Measurements from ENCODE around the gene PPP1R2. TPM values are rescaled to one million over a fixed set of nuclear protein-coding genes. Genes with fewer than 3 reads are reported as not detected.

The PPP1R2 gene
- polyA plus RNA-seq, 1 of the 3 experiments (the other 2 are of a cell fraction) = 8.1 TPM

DNA sequence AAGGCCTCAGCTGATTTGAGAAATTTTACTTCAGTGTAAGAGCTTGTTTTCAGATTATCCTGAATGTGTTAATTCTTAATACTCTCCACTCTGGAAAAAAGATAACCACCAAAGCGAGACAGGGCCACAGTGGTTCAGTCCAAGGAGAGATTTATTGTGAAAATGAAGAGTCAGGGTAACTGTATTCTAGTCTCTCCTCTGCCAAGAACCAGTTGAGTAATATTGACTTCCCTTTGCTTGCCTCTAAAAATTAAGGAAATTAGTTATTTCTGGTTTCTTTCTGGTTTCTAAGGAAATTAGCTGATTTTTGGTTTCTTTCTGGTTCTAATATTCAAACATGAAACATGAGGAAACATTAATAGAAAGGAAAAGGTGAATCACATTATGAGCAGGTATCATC lies 34.9 kb downstream of the PPP1R2 start:
- DNase-seq = no peak
- no peak overlapping the region for H3K27ac ChIP-seq (ENCODE audit: low read depth in 2 of 2, low read length in 1 of 2)
- H3K36me3 ChIP-seq (replicated peaks in 1 of 2; ENCODE audit: control insufficient read depth in 1 of 2, insufficient read depth in 2 of 2, low read length in 1 of 2) = peaks cover under 1 to 7% of the 10 kb centered on the region in 2 experiments
- 94% methylated on average over 1 of the region's 1 CpG for WGBS (ENCODE audit: low lambda C conversion rate)
- TF ChIP-seq, protein P1, sequence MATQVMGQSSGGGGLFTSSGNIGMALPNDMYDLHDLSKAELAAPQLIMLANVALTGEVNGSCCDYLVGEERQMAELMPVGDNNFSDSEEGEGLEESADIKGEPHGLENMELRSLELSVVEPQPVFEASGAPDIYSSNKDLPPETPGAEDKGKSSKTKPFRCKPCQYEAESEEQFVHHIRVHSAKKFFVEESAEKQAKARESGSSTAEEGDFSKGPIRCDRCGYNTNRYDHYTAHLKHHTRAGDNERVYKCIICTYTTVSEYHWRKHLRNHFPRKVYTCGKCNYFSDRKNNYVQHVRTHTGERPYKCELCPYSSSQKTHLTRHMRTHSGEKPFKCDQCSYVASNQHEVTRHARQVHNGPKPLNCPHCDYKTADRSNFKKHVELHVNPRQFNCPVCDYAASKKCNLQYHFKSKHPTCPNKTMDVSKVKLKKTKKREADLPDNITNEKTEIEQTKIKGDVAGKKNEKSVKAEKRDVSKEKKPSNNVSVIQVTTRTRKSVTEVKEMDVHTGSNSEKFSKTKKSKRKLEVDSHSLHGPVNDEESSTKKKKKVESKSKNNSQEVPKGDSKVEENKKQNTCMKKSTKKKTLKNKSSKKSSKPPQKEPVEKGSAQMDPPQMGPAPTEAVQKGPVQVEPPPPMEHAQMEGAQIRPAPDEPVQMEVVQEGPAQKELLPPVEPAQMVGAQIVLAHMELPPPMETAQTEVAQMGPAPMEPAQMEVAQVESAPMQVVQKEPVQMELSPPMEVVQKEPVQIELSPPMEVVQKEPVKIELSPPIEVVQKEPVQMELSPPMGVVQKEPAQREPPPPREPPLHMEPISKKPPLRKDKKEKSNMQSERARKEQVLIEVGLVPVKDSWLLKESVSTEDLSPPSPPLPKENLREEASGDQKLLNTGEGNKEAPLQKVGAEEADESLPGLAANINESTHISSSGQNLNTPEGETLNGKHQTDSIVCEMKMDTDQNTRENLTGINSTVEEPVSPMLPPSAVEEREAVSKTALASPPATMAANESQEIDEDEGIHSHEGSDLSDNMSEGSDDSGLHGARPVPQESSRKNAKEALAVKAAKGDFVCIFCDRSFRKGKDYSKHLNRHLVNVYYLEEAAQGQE (IDR thresholded peaks at IDR 0.05; ENCODE audit: low read depth, low read length) = no peak
- no peak for TF ChIP-seq EP300 (IDR thresholded peaks at IDR 0.05; ENCODE audit: borderline replicate concordance in 1 of 2, low read depth in 1 of 2, low read length in 1 of 2)
- TF ChIP-seq, protein P2, sequence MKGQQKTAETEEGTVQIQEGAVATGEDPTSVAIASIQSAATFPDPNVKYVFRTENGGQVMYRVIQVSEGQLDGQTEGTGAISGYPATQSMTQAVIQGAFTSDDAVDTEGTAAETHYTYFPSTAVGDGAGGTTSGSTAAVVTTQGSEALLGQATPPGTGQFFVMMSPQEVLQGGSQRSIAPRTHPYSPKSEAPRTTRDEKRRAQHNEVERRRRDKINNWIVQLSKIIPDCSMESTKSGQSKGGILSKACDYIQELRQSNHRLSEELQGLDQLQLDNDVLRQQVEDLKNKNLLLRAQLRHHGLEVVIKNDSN (IDR thresholded peaks at IDR 0.05; ENCODE audit: borderline replicate concordance, low read depth) = no peak
- no peak for TF ChIP-seq GATA2 (CRISPR knock-in tag; IDR thresholded peaks at IDR 0.05)
- no peak for TF ChIP-seq RAD21 (IDR thresholded peaks at IDR 0.05; ENCODE audit: low read length)
- no peak for TF ChIP-seq RFX5 (IDR thresholded peaks at IDR 0.05; ENCODE audit: low read length)
- TF ChIP-seq SMC3 (IDR thresholded peaks at IDR 0.05; ENCODE audit: low read depth, low read length) = no peak
- no peaks in the 10 kb centered on the region for H4K20me1 ChIP-seq (ENCODE audit: insufficient read depth)
- ChIA-PET POLR2A (interaction anchor here (0.6 kb wide), 1 partner anchor 234 kb away, joined by 4 read pairs; no protein-coding TSS in a partner anchor), CTCF (interaction anchor here (1.3 to 1.4 kb wide), 2 partner anchors 237 to 238 kb away, joined by 3 to 7 read pairs; partner anchors contain the start of gene XXYLT1)
- no peaks in the 10 kb centered on the region for H3F3A ChIP-seq (replicated peaks; ENCODE audit: insufficient read depth)
- H3K9me3 ChIP-seq = no peaks in the 10 kb centered on the region
- H3K9ac ChIP-seq = no peak overlapping the region
- peaks cover 0 to 11% of the 10 kb centered on the region in 2 experiments; a peak in 2 of 4 replicates for H3K4me1 ChIP-seq (ENCODE audit: control insufficient read depth in 1 of 2, insufficient read depth in 2 of 2, low read depth in 1 of 2, low read length in 1 of 2)
- H3K79me2 ChIP-seq (ENCODE audit: insufficient read depth) = no peaks in the 10 kb centered on the region
- no peaks in the 10 kb centered on the region for H3K9me2 ChIP-seq
- H3K4me2 ChIP-seq = no peak overlapping the region
- no peak overlapping the region for H2AFZ ChIP-seq (ENCODE audit: low read depth)
- H3K4me3 ChIP-seq (ENCODE audit: low read depth in 2 of 2, low read length in 1 of 2) = no peak overlapping the region
- H3K27me3 ChIP-seq (ENCODE audit: insufficient read depth) = no peaks in the 10 kb centered on the region

DNA sequence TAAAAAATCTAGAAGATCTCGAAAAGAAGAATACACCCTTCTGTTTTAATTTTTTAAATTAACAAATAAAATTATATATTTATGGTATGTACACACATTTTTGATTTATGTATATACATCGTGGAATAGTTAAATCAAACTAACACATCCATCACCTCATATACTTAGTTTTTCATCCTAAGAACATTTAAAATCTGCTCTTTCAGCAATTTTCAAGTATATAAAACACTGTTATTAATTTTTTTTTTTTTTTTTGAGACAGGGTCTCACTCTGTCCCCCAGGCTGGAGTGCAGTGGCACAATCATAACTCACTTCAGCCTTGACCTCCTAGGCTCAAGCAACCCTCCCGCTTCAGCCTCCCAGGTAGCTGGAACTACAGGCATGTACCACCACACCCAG lies 67.5 kb downstream of the PPP1R2 start:
- Histone ChIP-seq H3K27me3 (ENCODE audit: insufficient read depth) (peaks cover 6% of the 10 kb centered on the region; the same call in 1 of the 2 replicates), H3K27ac (ENCODE audit: low read depth in 2 of 2, low read length in 1 of 2) (no peak overlapping the region), H3K9ac (no peak overlapping the region), H4K20me1 (ENCODE audit: insufficient read depth) (no peaks in the 10 kb centered on the region), H3F3A (replicated peaks; ENCODE audit: insufficient read depth) (no peaks in the 10 kb centered on the region), H3K4me2 (no peak overlapping the region), H3K4me1 (ENCODE audit: control insufficient read depth in 1 of 2, insufficient read depth in 2 of 2, low read depth in 1 of 2, low read length in 1 of 2) (no peaks in the 10 kb centered on the region), H3K9me3 (no peaks in the 10 kb centered on the region), H2AFZ (ENCODE audit: low read depth) (no peak overlapping the region), H3K79me2 (ENCODE audit: insufficient read depth) (no peaks in the 10 kb centered on the region), H3K36me3 (replicated peaks in 1 of 2; ENCODE audit: control insufficient read depth in 1 of 2, insufficient read depth in 2 of 2, low read length in 1 of 2) (no peaks in the 10 kb centered on the region), H3K9me2 (no peaks in the 10 kb centered on the region), H3K4me3 (ENCODE audit: low read depth in 2 of 2, low read length in 1 of 2) (no peak overlapping the region)
- ChIA-PET CTCF (no interaction called here), POLR2A (no interaction called here)
- DNase-seq = no peak
- WGBS (ENCODE audit: low lambda C conversion rate) = 70% methylated on average over 3 of the region's 3 CpGs
- no peak for TF ChIP-seq NFIC (IDR thresholded peaks at IDR 0.05; ENCODE audit: borderline replicate concordance)
- TF ChIP-seq RXRA (IDR thresholded peaks at IDR 0.05; ENCODE audit: borderline replicate concordance, low read depth) = no peak
- no peak for TF ChIP-seq TAF1 (IDR thresholded peaks at IDR 0.05; ENCODE audit: borderline replicate concordance, low read depth, low read length)
- TF ChIP-seq, protein P3, sequence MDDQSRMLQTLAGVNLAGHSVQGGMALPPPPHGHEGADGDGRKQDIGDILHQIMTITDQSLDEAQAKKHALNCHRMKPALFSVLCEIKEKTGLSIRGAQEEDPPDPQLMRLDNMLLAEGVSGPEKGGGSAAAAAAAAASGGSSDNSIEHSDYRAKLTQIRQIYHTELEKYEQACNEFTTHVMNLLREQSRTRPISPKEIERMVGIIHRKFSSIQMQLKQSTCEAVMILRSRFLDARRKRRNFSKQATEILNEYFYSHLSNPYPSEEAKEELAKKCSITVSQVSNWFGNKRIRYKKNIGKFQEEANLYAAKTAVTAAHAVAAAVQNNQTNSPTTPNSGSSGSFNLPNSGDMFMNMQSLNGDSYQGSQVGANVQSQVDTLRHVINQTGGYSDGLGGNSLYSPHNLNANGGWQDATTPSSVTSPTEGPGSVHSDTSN (IDR thresholded peaks at IDR 0.05) = no peak
- TF ChIP-seq, protein P2 (IDR thresholded peaks at IDR 0.05; ENCODE audit: borderline replicate concordance, low read depth) = no peak
- no peak for TF ChIP-seq TCF12 (IDR thresholded peaks at IDR 0.05)
- TF ChIP-seq YY1 (IDR thresholded peaks at IDR 0.05; ENCODE audit: low read depth) = no peak
- no peak for TF ChIP-seq RFX5 (IDR thresholded peaks at IDR 0.05; ENCODE audit: low read length)
- no peak for TF ChIP-seq TEAD4 (IDR thresholded peaks at IDR 0.05; ENCODE audit: borderline replicate concordance, insufficient read depth)
- no peak for TF ChIP-seq FOXJ3 (CRISPR knock-in tag; IDR thresholded peaks at IDR 0.05)
- no peak for TF ChIP-seq JUND (IDR thresholded peaks at IDR 0.05)
- TF ChIP-seq EZH2phosphoT487 (IDR thresholded peaks at IDR 0.05; ENCODE audit: borderline replicate concordance, low read depth) = no peak
- no peak for TF ChIP-seq GABPA (IDR thresholded peaks at IDR 0.05; ENCODE audit: low read depth)
- TF ChIP-seq SIN3A (IDR thresholded peaks at IDR 0.05; ENCODE audit: borderline replicate concordance, low read depth, low read length) = no peak
- TF ChIP-seq, protein P4, sequence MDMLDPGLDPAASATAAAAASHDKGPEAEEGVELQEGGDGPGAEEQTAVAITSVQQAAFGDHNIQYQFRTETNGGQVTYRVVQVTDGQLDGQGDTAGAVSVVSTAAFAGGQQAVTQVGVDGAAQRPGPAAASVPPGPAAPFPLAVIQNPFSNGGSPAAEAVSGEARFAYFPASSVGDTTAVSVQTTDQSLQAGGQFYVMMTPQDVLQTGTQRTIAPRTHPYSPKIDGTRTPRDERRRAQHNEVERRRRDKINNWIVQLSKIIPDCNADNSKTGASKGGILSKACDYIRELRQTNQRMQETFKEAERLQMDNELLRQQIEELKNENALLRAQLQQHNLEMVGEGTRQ (IDR thresholded peaks at IDR 0.05; ENCODE audit: borderline replicate concordance, low read depth, low read length) = no peak
- no peak for TF ChIP-seq ELF1 (IDR thresholded peaks at IDR 0.05)
- no peak for TF ChIP-seq POLR2AphosphoS5 (IDR thresholded peaks at IDR 0.05; ENCODE audit: low read depth, low read length)
- TF ChIP-seq MEF2A (IDR thresholded peaks at IDR 0.05; ENCODE audit: borderline replicate concordance, low read depth) = no peak

Measured in SK-N-SH (cell line).